ENCODE results near the gene PHLDB3.

GRCh38 chr19:43501661-43502418, 2.7 kb downstream of the PHLDB3 start:
- TF ChIP-seq CTCF (IDR thresholded peaks at IDR 0.05; ENCODE audit: insufficient read depth, low read length) (no peak), GABPA (IDR thresholded peaks at IDR 0.05; ENCODE audit: low read depth) (no peak)

Data from HL-60 (cell line).